Spleen (tissue), 7 donors: Measurements from ENCODE around the gene HNRNPL.

Experiments
- CTCF ChIP-seq, 11 experiments: fragments of 200-600 bp in 7 of 11; fragments of 450-650 bp in 4 of 11; sonication (generic) in 4 of 11; IDR thresholded peaks in 8 of 11; conservative IDR thresholded peaks in 3 of 11; 1 replicate in 7 of 11; 2 replicates in 4 of 11; pipeline versions ENCODE4 v1.4.0 to v1.8.0; 2016 to 2021; ENCODE audit warnings: antibody characterized with exemption in 11 of 11, inconsistent platforms in 4 of 11, mild to moderate bottlenecking in 1 of 11
- POLR2AphosphoS5 ChIP-seq, 3 donors: sonication (generic); formaldehyde crosslinking; IDR thresholded peaks; one replicate each; pipeline ENCODE4 v1.5.1; 2017; ENCODE audit warnings: antibody characterized with exemption in 3 of 3
- donor health status: DM: no; HTN: no; CAD: no; lungs with moderate emphysema.
- donor health status: DM: no; HTN: no; CAD: no.
- donor health status: DM: no; HTN: no; CAD: no.

DNA sequence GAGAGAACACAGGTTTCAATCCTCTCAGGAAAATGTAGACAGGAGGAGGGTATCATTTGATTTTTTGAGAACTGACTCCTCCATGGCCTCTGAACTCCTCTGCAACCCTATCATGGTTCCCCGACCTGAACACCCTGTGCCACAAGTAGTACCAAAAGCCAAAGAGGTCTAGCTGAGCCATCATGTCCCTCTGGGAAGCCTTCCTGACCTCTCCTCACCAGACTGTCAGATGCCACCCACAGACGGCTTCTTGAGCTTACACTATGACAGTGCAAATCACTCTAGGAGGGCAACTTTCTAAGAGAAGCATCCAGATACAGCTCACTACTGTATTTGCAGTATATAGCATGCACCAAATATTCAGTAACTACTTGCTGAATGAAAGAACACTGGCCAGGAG lies 3.7 kb downstream of the HNRNPL start:
- no peak for TF ChIP-seq CTCF (IDR thresholded peaks at IDR 0.05 in 8 of 11, conservative IDR thresholded peaks at IDR 0.05 in 3 of 11)
- TF ChIP-seq POLR2AphosphoS5 (IDR thresholded peaks at IDR 0.05): no peak
